Left lung (tissue), 10 donors: ENCODE measurements around the gene TUBGCP2. TPM values are rescaled to one million over a fixed set of nuclear protein-coding genes. Genes with fewer than 3 reads are reported as not detected.

ENCODE experiments used
- ATAC-seq: fragments of 200-7000 bp; cut with Tn5 transposase; one replicate; pipeline ENCODE4 v1.9.1; 2020; ENCODE audit warnings: moderate library complexity
- DNase-seq, 4 donors: peaks; one replicate each; pipeline ENCODE4 v3.0.0-alpha.2; 2013 to 2020
- H3K27ac ChIP-seq, 2 donors: fragments of 200-600 bp; sonication (generic) in 1 of 2; one replicate each; pipeline versions ENCODE4 v1.5.0 to v1.8.0; 2020 to 2021
- H3K27me3 ChIP-seq, 2 donors: fragments of 200-600 bp; sonication (generic) in 1 of 2; one replicate each; pipeline versions ENCODE4 v1.5.0 to v1.8.0; 2020 to 2021
- H3K36me3 ChIP-seq, 2 donors: fragments of 200-600 bp; sonication (generic) in 1 of 2; one replicate each; pipeline versions ENCODE4 v1.5.0 to v1.8.0; 2020 to 2021
- H3K4me1 ChIP-seq, 2 donors: fragments of 200-600 bp; one replicate each; pipeline ENCODE4 v1.8.0; 2021
- H3K4me3 ChIP-seq, 2 donors: fragments of 200-600 bp; sonication (generic) in 1 of 2; one replicate each; pipeline versions ENCODE4 v1.5.0 to v1.8.0; 2020 to 2021; ENCODE audit warnings: mild to moderate bottlenecking in 1 of 2
- H3K9me3 ChIP-seq, 2 donors: fragments of 200-600 bp; sonication (generic) in 1 of 2; one replicate each; pipeline versions ENCODE4 v1.5.0 to v1.8.0; 2020 to 2021
- CTCF ChIP-seq, 2 donors: fragments of 200-600 bp; sonication (generic) in 1 of 2; IDR thresholded peaks; one replicate each; pipeline versions ENCODE4 v1.5.0 to v1.8.0; 2021; ENCODE audit warnings: antibody characterized with exemption in 2 of 2
- intact Hi-C, 2 donors: fragments of 100-400 bp; cut with DNase I; formaldehyde crosslinking; loops; one replicate each; pipeline versions ENCODE4 v1.11.2 to v1.14.2; 2022
- polyA plus RNA-seq, 6 donors: library from polyadenylated mRNA; unstranded; fragments of 120-200 nt; gene quantifications; one replicate each; pipeline ENCODE4 v1.2.1, GENCODE V29; 2013; ENCODE audit not compliant: insufficient read length in 6 of 6
- total RNA-seq, 2 donors: library from RNA; stranded (reverse); fragmentation: NEBNext Ultra II Directional; extraction: Animal tissue kit (Norgen Biotek cat#: 25700); gene quantifications; one replicate each; pipeline ENCODE4 v1.2.1, GENCODE V29; 2021
- donor health status: DM: no; HTN: yes; CAD: no.
- donor health status: DM: no; HTN: no; CAD: no.

TUBGCP2 gene
- total and polyA plus RNA-seq, 8 donors: 44.2 to 62.3 (median 52.1) TPM

- no peak for DNase-seq
- TF ChIP-seq CTCF (IDR thresholded peaks at IDR 0.05): no peak
- intact Hi-C loops: no loop called here
- Histone ChIP-seq H3K27ac (no peak overlapping the region), H3K27me3 (peaks cover 48 to 100% of the 10 kb centered on the region in 2 donors), H3K36me3 (no peaks in the 10 kb centered on the region), H3K4me1 (peaks cover 10 to 45% of the 10 kb centered on the region in 2 donors), H3K9me3 (no peaks in the 10 kb centered on the region), H3K4me3 (no peak overlapping the region)
- no peak for ATAC-seq
Measured at GRCh38 chr10:133239990-133240389, 68.7 kb downstream of the TUBGCP2 start.

GRCh38 chr10:133238466-133238804 lies 70.2 kb downstream of the TUBGCP2 start:
- H3K4me3 ChIP-seq: no peak overlapping the region
- no peaks in the 10 kb centered on the region for H3K36me3 ChIP-seq
- no peak for TF ChIP-seq CTCF (IDR thresholded peaks at IDR 0.05)
- H3K27ac ChIP-seq: no peak overlapping the region
- intact Hi-C loops: no loop called here
- peaks cover 51 to 100% of the 10 kb centered on the region in 2 donors for H3K27me3 ChIP-seq
- DNase-seq (no peak), ATAC-seq (no peak)
- peaks cover 10 to 46% of the 10 kb centered on the region in 2 donors for H3K4me1 ChIP-seq
- no peaks in the 10 kb centered on the region for H3K9me3 ChIP-seq

GRCh38 chr10:133237588-133238465 lies 70.8 kb downstream of the TUBGCP2 start, which contains the start of gene VENTX:
Gene VENTX (plus strand): TSS chr10:133237855. CDS start chr10:133237915, 60 bp downstream.
- Histone ChIP-seq H3K27me3 (peaks cover 57 to 100% of the 10 kb centered on the region in 2 donors), H3K27ac (no peak within 1 kb of the TSS), H3K9me3 (no peaks in the 10 kb centered on the region), H3K4me3 (peak within 1 kb of the TSS in 1 of 2 donors; percentile 46), H3K4me1 (peaks cover 10 to 46% of the 10 kb centered on the region in 2 donors), H3K36me3 (no peaks in the 10 kb centered on the region)
- DNase-seq: no peak
- no peak for ATAC-seq
- TF ChIP-seq CTCF (IDR thresholded peaks at IDR 0.05): no peak
- intact Hi-C loops: no loop called here

GRCh38 chr10:133237241-133237587 lies 71.5 kb downstream of the TUBGCP2 start:
- no peak overlapping the region for H3K27ac ChIP-seq
- intact Hi-C loops: no loop called here
- peaks cover 58 to 100% of the 10 kb centered on the region in 2 donors for H3K27me3 ChIP-seq
- H3K36me3 ChIP-seq: no peaks in the 10 kb centered on the region
- no peak for DNase-seq
- peaks cover 10 to 46% of the 10 kb centered on the region in 2 donors for H3K4me1 ChIP-seq
- H3K9me3 ChIP-seq: no peaks in the 10 kb centered on the region
- TF ChIP-seq CTCF (IDR thresholded peaks at IDR 0.05): no peak
- peak overlapping the region in 1 of 2 donors; percentile 46 for H3K4me3 ChIP-seq
- no peak for ATAC-seq

- no peaks in the 10 kb centered on the region for H3K36me3 ChIP-seq
- peaks cover 10 to 45% of the 10 kb centered on the region in 2 donors for H3K4me1 ChIP-seq
- intact Hi-C loops: no loop called here
- H3K27ac ChIP-seq: peak overlapping the region in 1 of 2 donors; percentile 73
- DNase-seq: no peak
- H3K27me3 ChIP-seq: peaks cover 60 to 100% of the 10 kb centered on the region in 2 donors
- no peak for TF ChIP-seq CTCF (IDR thresholded peaks at IDR 0.05)
- no peaks in the 10 kb centered on the region for H3K9me3 ChIP-seq
- peak; percentile 45 for ATAC-seq
- peak overlapping the region in 1 of 2 donors; percentile 46 for H3K4me3 ChIP-seq
Measured at GRCh38 chr10:133236401-133237240, 72.1 kb downstream of the TUBGCP2 start.
